GM08714 (cell line): ENCODE measurements around the gene CST3.
"Not testable (repeated sequence)": the region's sequence is repeated elsewhere in the genome, so short reads cannot be mapped to it uniquely, and the experiment has no call there.

Source experiments
- H3K4me3 ChIP-seq: fragments of 200-500 bp; sonication (Bioruptor generic); 2 replicates; pipeline ENCODE4 v1.5.1; 2014; ENCODE audit warnings: mild to moderate bottlenecking, low read length, inconsistent platforms
- ZNF274 ChIP-seq: IDR thresholded peaks from 2 replicates; pipeline ENCODE4 v1.6.1; 2012; ENCODE audit warnings: mild to moderate bottlenecking, low read depth, low read length

Gene CST3

DNA sequence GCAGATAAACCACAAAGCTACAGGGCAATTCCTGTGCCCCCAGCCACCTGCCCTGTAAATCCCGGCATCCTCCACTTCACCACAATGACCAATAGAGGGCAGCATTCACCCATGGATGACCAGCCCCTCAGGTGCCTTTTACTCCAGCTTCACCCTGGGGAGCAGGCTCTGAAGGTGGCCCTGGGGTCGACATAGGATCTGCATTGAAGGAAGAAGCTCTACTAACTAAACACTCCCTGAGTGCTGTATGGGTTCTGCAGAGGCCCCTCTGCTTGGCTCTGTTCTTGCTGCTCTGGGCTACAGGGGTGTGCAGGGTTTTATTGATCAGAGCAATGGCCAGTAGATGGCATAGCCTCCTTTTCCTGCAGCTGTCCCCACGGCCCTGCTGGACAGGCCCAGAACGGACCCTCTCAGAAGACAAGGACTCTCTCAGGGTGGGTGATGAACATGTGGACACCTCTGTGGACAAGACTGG lies 30.8 kb upstream of the CST3 start:
- no peak overlapping the region for H3K4me3 ChIP-seq
- no peak for TF ChIP-seq ZNF274

DNA sequence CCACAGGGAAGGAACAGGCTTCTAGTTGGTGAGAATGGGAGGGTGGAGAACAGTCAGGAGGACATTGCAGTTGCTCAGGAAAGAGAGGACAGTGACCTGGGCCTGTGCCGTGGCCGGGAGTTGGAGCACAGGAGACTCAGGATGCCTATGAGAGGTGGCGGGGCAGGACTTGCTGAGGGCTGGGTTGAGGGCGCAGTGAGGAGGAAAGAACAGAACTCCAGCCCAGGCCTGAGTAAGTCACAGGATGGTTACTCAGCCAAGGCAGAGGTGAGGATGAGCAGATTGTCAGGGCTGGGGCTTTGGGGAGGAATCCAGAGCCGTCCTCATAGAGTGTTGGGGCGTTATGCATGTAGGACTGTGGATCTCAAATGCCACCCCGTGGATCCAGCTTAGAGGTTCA lies 29.9 kb upstream of the CST3 start:
- no peak for TF ChIP-seq ZNF274
- H3K4me3 ChIP-seq: no peak overlapping the region

DNA sequence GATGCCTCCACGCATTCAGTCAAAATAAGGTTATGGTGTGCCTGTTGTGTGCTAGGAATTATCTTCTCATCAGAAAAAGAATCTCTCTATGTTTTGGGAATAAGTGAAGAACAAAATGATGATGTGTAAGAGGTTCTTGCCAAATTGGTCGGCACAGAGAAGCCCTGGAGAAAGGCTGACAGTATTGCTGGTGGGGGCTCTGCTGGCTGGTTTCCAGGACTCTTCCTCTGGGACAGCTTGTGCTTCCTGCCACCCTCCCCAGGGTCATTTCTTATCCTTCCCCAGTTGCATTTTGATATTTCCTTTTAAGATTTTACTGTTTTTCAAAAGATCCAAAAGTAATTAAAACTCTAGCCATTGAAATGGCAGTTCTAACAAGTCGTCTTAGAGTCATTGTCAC lies 28.9 kb upstream of the CST3 start:
- H3K4me3 ChIP-seq: no peak overlapping the region
- no peak for TF ChIP-seq ZNF274

DNA sequence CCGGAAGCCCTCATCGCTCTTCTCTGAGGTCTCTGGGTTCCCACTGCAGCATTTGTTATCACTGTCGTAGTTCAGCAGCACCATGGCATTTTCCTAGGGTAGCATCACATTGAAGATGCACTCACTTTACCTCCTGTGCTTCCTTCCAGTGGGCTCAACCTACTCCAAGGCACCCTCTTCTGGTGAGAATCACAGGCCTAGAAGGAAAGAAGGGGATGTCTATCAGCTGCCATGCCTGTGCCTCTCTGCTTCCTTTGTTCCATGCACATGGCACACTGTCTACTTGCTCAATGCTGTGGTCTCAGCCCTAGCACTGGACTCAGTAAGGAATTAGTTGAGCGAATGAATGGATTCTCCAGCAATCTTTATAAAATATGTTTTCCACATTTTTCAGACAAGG lies 28.4 kb upstream of the CST3 start:
- TF ChIP-seq ZNF274: no peak
- no peak overlapping the region for H3K4me3 ChIP-seq

DNA sequence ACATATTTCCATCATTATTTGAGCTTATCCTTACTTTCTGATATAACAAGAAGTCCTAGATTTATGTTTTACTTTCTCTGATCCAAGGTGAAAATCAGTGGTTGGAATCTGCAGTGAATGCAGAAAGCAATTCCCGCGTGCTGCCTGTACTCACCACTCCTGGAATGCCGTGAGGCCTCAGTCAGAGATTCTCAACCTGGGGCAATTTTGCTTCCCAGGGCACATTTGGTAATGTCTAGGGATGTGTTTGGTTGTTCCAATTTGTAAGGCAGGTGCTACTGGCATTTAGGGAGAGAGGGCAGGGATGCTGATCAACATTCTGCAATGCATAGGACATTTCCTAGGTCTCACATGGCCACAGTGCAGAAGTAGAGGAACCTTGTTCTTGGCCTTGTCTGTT lies 27.2 kb upstream of the CST3 start:
- no peak overlapping the region for H3K4me3 ChIP-seq
- no peak for TF ChIP-seq ZNF274

DNA sequence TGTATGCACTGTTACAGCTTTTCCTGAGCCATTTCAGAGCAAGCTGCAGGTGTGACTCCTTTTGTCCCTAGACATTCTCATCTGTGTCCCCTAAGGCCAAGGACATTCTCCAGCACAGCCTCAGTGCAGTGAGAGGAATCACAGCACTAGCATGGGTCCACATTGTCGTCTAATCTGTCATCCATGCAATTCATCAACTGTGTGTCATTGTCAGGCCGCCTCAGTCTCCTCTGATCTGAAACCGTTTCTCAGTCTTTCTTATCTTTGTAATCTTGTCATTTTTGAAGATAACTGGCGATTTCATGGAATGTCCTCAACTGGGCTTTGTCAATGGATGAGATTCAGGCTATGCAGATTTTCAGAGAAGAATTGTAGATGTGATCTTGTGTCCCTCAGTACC lies 26.3 kb upstream of the CST3 start:
- H3K4me3 ChIP-seq: not testable (repeated sequence)

DNA sequence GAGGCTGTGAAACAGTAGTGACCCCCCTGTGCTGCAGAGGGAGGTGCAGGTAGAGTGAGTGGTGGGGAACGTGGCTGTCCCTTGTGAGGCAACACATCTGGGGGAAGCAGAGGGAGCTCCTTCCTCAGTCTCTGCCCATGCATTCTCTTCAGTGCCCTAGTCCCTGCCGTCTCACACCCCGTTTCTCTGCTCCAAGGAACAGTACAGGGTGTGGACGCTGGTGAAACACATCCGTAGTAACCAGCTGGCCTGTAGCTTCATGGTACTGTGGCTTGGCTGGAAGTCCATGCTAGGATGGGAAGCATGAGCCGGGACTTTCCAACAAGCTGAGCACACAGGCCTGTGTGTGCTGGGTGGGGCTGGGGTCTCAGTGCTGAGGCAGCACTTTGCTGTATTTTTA lies 25.4 kb upstream of the CST3 start:
- H3K4me3 ChIP-seq: no peak overlapping the region
- TF ChIP-seq ZNF274: no peak

DNA sequence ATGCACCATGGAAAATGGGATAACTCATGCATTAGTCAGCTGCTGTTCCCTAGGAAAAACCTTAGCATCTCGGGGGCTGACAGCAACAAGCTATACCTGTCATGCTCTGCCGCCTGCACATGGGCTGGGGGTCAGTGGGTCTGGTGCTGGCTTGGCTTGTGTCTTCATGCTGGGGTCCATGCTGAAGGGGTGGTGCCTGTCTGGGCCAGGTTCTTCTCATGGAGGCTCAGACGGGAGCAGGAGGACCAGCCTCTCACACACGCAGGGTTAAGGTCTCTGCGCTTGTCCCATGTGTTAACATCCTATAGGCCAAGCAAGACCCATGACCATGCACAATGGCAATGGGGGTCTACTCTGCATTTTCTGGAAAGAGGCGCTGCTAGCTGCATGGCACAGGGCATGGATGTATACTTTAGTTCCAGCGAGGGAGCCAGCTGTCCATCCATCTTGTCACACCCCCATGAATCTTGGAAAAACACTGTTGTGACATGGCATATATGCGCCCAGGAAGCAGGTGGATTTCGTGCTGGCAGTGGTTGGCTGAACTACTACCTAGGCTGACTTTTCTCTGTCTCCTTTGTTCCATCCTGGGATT lies 24.6 kb upstream of the CST3 start:
- TF ChIP-seq ZNF274: no peak
- H3K4me3 ChIP-seq: no peak overlapping the region

DNA sequence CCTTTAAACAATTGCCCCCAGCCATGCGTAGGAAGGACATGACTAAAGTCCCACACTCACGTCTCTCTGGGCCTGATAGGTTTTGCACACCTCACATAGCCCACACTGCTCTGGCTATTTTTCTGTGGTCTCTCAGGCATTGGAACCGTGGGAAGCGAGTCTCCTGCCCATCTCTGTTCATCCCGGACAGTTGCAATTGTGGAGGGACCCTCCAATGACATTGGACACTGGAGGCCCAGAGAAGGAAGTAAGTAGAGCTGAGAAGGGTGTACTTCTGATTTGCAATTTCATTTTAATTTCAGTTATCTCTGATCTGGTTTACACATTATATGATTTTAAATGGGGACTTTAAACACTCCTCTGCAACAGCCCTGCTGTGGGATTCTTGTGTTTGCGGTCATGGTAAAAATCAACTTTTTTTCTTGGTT lies 23.3 kb upstream of the CST3 start:
- no peak overlapping the region for H3K4me3 ChIP-seq
- no peak for TF ChIP-seq ZNF274

DNA sequence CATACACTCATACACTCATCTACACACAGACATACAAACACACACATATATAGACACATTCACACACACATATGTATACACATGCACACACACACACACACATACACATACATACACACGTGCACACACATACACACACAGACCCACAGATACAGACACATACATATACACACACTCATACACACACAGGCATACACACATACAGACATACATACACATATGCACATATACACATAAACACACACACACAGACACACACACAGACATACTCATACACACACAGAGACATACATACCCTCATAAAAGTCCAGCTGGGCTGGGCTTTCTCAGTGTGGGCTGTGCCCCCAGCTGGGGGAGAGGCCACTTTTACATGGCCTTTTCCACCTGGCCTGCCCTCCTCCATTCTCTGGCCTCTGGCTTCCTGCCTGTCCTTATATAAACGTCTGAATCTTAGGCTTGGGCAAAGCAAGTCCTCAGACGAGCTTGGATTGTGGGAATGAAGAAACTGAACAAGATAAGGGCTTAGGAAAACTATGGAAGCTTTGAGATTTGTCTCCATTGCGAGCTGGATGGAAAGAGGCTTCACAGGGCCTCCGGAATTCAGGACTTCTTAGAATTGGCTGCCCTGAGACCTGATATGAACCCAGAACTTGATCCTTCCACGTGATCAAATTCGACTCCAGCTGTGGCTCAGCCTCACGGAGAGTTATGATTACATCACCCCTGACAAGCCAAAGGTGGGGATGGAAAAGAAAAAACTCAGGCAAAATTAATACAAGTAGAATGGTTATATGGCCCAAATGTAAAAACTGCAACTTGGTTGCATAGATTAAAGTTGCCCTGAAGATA lies 22.5 kb upstream of the CST3 start:
- no peak for TF ChIP-seq ZNF274
- no peak overlapping the region for H3K4me3 ChIP-seq

DNA sequence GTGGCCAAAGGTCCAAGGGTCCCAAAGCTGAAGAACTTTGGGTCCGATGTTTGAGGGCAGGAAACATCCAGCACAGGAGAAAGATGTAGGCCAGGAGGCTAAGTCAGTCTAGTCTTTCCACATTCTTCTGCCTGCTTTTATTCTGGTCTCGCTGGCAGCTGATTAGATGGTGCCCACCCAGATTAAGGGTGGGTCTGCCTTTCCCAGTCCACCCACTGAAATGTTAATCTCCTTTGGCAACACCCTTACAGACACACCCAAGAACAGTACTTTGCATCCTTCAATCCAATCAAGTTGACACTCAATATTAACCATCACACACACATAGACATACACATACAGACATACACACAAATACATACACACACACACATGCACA lies 21.8 kb upstream of the CST3 start:
- not testable (repeated sequence) for H3K4me3 ChIP-seq

DNA sequence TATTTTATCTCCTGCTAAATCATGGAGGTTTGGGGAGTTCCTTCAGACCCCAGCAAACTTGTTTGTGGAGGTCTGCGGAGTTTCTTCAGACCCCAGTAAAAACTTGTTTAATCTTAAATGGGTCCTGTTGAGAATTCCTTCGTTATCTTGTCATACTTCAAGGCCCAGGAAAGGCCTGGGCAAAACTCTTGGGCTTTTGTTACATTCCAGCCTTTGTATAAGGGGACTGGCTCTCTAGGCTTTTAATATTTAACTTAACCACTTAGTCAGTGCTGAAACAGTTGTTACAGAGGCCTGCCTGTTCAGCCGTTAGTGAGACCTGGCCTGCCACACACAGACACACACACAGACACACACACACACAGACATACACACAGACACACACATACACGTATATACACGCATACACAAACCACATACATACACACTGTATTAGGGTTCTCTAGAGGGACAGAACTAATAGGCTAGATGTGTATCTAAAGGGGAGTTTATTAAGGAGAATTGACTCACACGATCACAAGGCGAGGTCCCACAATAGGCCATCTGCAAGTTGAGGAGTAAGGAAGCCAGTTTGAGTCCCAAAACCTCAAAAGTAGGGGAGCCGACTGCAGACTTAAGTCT lies 21.3 kb upstream of the CST3 start:
- no peak overlapping the region for H3K4me3 ChIP-seq
- TF ChIP-seq ZNF274: no peak

DNA sequence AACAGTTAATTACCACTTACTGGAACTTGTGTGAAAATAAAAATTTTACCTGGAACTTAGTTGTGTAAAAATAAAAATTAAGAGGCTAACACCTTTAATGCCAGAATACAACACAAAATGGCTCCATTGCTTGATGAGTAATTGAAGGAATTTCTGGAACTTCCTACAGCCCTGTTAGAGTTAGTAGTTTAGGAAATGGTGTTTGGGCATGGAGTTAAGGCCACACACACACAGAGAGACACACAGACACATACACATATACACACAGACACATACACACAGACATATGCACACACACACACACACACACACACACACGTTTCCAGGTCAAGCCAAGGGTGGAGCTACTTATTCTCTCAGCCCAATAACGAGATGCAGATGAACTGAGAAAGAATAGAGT lies 20.6 kb upstream of the CST3 start:
- TF ChIP-seq ZNF274: no peak
- no peak overlapping the region for H3K4me3 ChIP-seq

DNA sequence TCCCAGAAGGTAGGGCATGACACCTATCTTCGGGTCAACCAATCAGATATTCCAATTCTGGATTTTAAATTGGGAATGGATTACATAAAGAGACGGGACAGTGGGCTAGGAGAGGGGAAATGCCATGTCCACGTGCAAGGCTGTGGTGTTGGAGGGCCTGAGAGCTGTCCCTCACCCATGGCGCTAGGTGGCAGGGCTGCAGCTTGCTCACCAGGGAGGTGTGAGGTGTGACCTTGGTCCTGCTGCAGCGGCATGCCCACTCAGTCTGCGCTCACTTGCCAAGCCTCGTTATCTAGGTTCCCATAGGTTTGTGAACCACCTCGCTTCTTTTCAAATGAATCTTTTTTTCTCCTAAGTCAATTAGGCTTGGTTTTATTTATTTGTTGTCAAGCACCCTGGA lies 19.4 kb upstream of the CST3 start:
- H3K4me3 ChIP-seq: no peak overlapping the region
- no peak for TF ChIP-seq ZNF274

DNA sequence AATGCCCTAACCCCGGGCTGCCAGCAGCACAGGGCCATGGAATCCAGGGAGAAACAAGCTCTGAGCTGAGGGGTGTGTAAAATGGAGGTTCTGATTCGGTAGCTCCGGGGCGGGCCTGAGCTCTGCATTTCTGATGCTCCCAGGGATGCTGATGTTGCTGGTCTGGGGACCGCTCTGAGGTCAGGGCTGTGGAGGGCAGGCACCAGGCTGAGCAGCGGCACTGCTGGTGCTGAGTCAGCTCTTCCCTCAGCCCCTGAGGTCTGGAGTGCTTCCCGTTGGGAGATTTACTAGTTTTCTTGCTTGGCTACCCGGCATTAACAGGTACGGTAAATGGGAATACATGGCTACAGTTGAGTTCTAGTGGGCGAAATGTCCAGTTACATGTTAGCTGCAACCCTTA lies 18.6 kb upstream of the CST3 start:
- no peak for TF ChIP-seq ZNF274
- no peak overlapping the region for H3K4me3 ChIP-seq
